ENCODE data around the gene IGF2.

The IGF2 gene

DNA sequence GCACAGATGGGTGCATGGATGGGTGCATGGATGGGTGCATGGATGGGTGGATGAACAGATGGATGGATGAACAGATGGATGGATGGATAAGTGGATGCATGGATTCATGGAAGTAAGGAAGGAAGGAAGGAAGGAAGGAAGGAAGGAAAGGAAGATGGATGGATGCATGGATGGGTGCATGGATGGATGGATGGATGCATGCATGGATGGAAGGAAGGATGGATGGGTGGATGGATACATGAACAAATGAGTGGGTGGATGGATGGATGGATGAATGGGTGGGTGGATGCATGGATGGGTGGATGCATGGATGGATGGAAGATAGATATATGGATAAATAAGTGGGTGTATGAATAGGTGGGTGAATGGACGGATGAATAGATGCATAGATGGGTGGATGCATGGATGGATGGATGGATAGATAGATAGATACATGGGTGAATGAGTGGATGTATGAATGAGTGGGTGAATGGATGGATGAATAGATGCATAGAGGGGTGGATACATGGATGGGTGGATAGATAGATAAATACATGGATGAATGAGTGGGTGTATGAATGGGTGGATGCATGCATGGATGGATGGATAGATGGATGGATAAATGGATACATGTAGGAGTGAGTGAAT is 32.5 kb downstream of the IGF2 start:
- H3K4me3 ChIP-seq (ENCODE audit: low read depth, low read length): no peak overlapping the region
- no peak for DNase-seq (ENCODE audit: low read depth)
- TF ChIP-seq, protein P1, sequence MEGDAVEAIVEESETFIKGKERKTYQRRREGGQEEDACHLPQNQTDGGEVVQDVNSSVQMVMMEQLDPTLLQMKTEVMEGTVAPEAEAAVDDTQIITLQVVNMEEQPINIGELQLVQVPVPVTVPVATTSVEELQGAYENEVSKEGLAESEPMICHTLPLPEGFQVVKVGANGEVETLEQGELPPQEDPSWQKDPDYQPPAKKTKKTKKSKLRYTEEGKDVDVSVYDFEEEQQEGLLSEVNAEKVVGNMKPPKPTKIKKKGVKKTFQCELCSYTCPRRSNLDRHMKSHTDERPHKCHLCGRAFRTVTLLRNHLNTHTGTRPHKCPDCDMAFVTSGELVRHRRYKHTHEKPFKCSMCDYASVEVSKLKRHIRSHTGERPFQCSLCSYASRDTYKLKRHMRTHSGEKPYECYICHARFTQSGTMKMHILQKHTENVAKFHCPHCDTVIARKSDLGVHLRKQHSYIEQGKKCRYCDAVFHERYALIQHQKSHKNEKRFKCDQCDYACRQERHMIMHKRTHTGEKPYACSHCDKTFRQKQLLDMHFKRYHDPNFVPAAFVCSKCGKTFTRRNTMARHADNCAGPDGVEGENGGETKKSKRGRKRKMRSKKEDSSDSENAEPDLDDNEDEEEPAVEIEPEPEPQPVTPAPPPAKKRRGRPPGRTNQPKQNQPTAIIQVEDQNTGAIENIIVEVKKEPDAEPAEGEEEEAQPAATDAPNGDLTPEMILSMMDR (IDR thresholded peaks at IDR 0.05; ENCODE audit: low read depth, low read length, missing control alignments): no peak

DNA sequence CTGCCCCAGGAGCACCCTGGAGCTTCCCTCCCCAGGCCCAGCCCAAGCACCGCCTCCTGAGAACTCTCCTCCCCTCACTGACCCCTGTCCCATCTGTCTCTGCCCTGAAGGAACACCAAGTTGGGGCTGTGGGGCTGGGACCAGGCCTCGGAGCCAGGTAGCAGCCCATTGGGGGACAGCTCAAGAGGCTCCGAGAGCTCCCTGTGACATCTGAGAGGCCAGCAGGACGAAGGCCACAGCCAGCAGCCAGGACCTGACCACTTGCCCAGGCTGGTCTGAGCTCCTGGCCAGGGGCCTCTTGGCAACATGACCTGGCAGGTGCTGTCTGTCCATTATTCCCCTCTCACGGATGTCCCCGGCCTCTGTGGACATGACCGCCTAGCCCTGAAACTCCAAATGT is 33.7 kb downstream of the IGF2 start:
- TF ChIP-seq, protein P1 (IDR thresholded peaks at IDR 0.05; ENCODE audit: low read depth, low read length, missing control alignments): no peak
- H3K4me3 ChIP-seq (ENCODE audit: low read depth, low read length): no peak overlapping the region
- no peak for DNase-seq (ENCODE audit: low read depth)

DNA sequence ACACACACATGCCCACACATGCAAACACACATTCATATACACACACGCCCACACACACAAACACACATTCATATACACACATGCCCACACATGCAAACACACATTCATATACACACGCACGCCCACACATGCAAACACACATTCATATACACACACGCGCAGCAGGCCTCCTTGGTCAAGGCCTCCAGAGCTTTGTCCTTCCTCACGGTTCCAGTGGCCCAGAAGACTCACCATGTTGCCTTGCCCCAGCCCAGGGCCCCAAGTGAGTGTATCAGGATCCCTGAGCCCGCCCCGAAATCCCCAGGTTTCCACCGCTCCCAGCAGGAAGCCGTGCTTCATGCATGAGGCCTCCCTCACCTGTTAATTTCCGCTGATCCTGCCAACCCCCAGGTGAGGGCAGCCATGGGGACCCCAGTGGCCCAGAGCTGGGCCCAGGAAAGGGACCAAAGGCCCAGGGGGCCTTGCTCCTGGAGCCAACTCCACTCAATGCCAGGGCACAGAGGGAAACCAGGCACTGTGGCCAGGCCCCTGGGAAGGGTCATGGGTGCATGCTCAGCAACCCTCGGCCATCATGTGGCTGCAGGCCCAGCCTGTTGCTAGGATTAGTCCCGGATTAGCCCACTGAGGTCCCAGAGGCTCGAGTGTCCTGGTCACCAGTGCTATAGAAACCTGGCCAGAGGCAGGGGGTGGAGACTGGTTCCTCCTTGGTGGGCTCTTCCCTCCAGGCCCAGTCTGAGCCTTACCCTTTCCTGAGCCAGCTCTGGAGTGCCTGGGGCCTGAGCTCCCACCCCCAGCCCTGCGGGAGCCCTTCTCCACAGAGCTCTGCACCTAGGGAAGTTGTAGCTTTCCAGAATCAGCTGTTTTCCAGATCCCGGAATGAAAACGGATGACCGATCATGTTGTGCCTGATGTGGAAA is 34.4 kb downstream of the IGF2 start:
- TF ChIP-seq, protein P1 (IDR thresholded peaks at IDR 0.05; ENCODE audit: low read depth, low read length, missing control alignments): no peak
- H3K4me3 ChIP-seq (ENCODE audit: low read depth, low read length): no peak overlapping the region
- DNase-seq (ENCODE audit: low read depth): no peak

DNA sequence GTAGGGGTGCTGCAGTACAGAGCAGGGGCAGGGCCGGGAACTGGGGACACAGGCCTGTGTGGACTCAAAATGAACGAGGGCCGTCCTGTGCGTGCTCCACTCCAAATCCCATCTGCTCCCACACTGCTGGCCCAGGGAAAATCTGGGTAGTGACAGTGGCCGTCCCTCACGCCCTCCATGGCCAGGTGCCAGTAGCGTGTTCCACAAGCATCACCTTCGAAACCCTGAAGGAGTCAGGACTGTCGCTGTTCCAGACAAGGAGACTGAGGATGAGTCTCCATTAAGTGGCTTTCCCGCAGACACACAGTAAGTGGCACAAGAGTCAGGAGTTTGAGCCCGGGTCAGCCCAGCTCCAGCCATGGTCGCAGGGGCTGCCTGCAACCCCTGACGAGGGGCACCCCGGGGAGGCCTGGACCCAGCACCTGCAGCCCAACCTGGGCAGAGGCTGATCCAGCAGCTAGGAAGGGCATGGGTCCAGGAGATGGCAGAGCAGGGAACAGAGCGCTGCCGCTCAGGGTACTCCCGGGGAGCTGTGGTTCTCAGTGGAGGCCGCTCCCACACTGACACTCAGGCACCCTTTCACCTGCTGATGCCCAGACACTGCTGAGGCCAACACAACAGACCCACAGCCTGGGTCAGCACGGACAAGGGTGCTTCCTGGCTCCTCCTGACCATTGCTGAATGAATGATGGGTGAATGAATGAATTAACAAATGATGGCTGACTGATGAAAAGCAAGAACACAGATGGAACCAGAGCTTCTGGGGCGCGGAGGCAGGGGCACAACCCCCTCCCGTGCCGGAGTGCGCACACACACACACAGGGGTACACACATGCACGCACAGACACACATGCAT is 35.3 kb downstream of the IGF2 start:
- DNase-seq (ENCODE audit: low read depth): no peak

DNA sequence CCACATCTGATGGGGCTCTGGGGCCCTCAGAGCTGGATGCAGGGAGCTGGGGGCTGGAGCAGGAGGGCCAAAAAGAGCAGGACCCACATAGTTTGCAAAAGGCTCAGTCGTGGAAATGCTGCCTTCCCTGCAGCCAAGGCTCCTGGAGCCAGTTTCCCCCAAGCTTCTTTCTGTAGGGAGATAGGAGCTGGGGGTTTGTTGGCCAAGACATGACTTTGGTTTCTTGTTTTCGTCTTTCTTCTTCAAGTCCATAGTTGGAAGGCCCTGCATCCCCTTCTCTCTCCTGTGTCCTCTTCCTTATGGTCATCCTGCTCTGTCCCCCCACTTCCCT is 36.3 kb downstream of the IGF2 start:
- H3K4me3 ChIP-seq (ENCODE audit: low read depth, low read length): no peak overlapping the region
- DNase-seq (ENCODE audit: low read depth): no peak
- TF ChIP-seq, protein P1 (IDR thresholded peaks at IDR 0.05; ENCODE audit: low read depth, low read length, missing control alignments): no peak

More for the DNA sequence above, 35.3 kb downstream of the IGF2 start:
- H3K4me3 ChIP-seq (ENCODE audit: low read depth, low read length): no peak overlapping the region
- TF ChIP-seq, protein P1 (IDR thresholded peaks at IDR 0.05; ENCODE audit: low read depth, low read length, missing control alignments): no peak

DNA sequence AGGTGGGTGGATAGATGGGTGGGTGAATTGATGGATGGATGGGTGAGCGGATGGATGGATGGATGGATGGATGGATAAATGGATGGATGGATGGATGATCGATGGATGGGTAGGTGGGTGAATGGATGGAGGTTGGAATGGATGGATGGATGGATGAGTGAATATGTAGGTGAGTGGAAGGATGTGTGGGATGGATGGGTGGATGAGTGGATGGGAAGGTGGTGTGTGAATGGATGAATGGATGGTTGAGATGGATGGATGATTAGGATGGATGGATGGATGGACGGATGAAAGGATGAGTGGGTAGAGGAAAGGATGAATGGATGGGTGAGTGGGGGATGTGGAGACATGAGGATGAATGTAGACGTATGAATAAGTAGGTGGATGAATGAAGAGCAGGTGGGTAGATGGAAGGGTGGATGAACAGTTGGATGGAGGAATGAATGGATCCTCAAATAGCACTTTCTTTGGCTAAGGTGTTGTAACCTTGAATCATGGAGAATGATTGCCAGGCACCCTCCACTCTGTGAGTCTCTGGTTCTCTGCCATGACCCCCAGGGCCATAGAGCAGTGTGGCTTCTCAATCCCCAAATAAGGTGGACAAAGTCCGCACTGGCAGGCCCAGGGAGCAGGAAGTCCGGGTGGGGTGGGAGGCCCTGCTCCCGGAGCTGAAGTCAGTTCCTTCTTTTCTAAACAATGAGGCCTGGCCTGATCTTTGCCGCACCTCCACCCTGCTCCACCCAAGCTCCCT is 36.9 kb downstream of the IGF2 start:
- TF ChIP-seq, protein P1 (IDR thresholded peaks at IDR 0.05; ENCODE audit: low read depth, low read length, missing control alignments): no peak
- DNase-seq (ENCODE audit: low read depth): no peak
- H3K4me3 ChIP-seq (ENCODE audit: low read depth, low read length): no peak overlapping the region
